HepG2 (cell line): ENCODE results near the gene CAMKK1. TPM values are rescaled to one million over a fixed set of nuclear protein-coding genes. Genes with fewer than 3 reads are reported as not detected.

Experiments
- ELF3 ChIP-seq: IDR thresholded peaks from 2 replicates; pipeline ENCODE4 v1.6.1; 2016; ENCODE audit warnings: missing genetic modification reagents, missing compliant biosample characterization
- HES4 ChIP-seq: sonication (generic); formaldehyde crosslinking; IDR thresholded peaks from 2 replicates; pipeline ENCODE4 v1.9.0; 2021; ENCODE audit warnings: mild to moderate bottlenecking, missing genetic modification reagents, borderline replicate concordance
- IRF2 ChIP-seq: IDR thresholded peaks from 2 replicates; pipeline ENCODE4 v1.6.1; 2018; ENCODE audit warnings: missing genetic modification reagents, missing compliant biosample characterization
- KAT7 ChIP-seq: IDR thresholded peaks from 2 replicates; pipeline ENCODE4 v1.6.1; 2018; ENCODE audit warnings: borderline replicate concordance, missing compliant biosample characterization
- KDM2A ChIP-seq: sonication (generic); formaldehyde crosslinking; IDR thresholded peaks from 2 replicates; pipeline ENCODE4 v1.4.0; 2020; ENCODE audit warnings: low read depth, missing genetic modification reagents, borderline replicate concordance
- KDM3A ChIP-seq: IDR thresholded peaks from 2 replicates; pipeline ENCODE4 v1.6.1; 2018; ENCODE audit warnings: low read depth, missing compliant biosample characterization
- NFYC ChIP-seq: IDR thresholded peaks from 2 replicates; pipeline ENCODE4 v1.6.1; 2016; ENCODE audit warnings: missing genetic modification reagents, missing compliant biosample characterization
- PCBP2 ChIP-seq: fragments of 200-400 bp; formaldehyde crosslinking; optimal IDR thresholded peaks from 2 replicates; pipeline ENCODE3; 2018; ENCODE audit warnings: low read length, low read depth; ENCODE audit not compliant: poor library complexity, severe bottlenecking
- PHF21A ChIP-seq: sonication (generic); formaldehyde crosslinking; IDR thresholded peaks from 2 replicates; pipeline ENCODE4 v1.5.0; 2020; ENCODE audit warnings: mild to moderate bottlenecking, missing genetic modification reagents
- RAD51 ChIP-seq: fragments of 450-650 bp; IDR thresholded peaks from 2 replicates; pipeline ENCODE4 v1.6.1; 2016; ENCODE audit warnings: borderline replicate concordance
- REPIN1 ChIP-seq: sonication (generic); formaldehyde crosslinking; IDR thresholded peaks from 2 replicates; pipeline ENCODE4 v1.8.0; 2022; ENCODE audit warnings: missing genetic modification reagents, low read depth, mild to moderate bottlenecking, borderline replicate concordance
- SMAD3 ChIP-seq: sonication (generic); formaldehyde crosslinking; IDR thresholded peaks from 2 replicates; pipeline ENCODE4 v1.4.0; 2020; ENCODE audit warnings: missing genetic modification reagents
- SP1 ChIP-seq, 2 experiments: fragments of 450-650 bp in 1 of 2; sonication (generic) in 1 of 2; formaldehyde crosslinking in 1 of 2; IDR thresholded peaks; 2 replicates each; pipeline versions ENCODE4 v1.4.0 to v1.6.1; 2016 to 2020; ENCODE audit warnings: missing genetic modification reagents in 1 of 2
- SPEN ChIP-seq: sonication (generic); formaldehyde crosslinking; IDR thresholded peaks from 2 replicates; pipeline ENCODE4 v1.5.1; 2020; ENCODE audit warnings: low read depth, mild to moderate bottlenecking, missing genetic modification reagents
- TARDBP ChIP-seq: sonication (generic); formaldehyde crosslinking; IDR thresholded peaks from 2 replicates; pipeline ENCODE4 v1.8.0; 2022; ENCODE audit warnings: mild to moderate bottlenecking, missing genetic modification reagents
- ZMYM3 ChIP-seq: sonication (generic); formaldehyde crosslinking; IDR thresholded peaks from 2 replicates; pipeline ENCODE4 v1.5.1; 2020; ENCODE audit warnings: mild to moderate bottlenecking, missing genetic modification reagents
- ZMYM4 ChIP-seq: sonication (generic); formaldehyde crosslinking; IDR thresholded peaks from 2 replicates; pipeline ENCODE4 v1.8.1; 2023; ENCODE audit warnings: mild to moderate bottlenecking, missing genetic modification reagents
- ZNF563 ChIP-seq: sonication (generic); formaldehyde crosslinking; IDR thresholded peaks from 2 replicates; pipeline ENCODE4 v1.8.0; 2022; ENCODE audit warnings: mild to moderate bottlenecking, moderate library complexity, missing genetic modification reagents
- ZNF781 ChIP-seq: sonication (generic); formaldehyde crosslinking; IDR thresholded peaks from 2 replicates; pipeline ENCODE4 v1.5.1; 2020; ENCODE audit warnings: borderline replicate concordance, mild to moderate bottlenecking, missing genetic modification reagents; ENCODE audit errors: not compliant biosample characterization
- polyA plus RNA-seq, 8 experiments: library from polyadenylated mRNA; depleted of rRNA in 3 of 8; stranded (reverse) in 7 of 8; unstranded in 1 of 8; fragments of >200 nt; fragmentation: Illumina TruSeq in 4 of 8; extraction: Trizol in 4 of 8; gene quantifications; 2 replicates each; pipeline versions ENCODE4 v1.2.1 to v1.2.3, GENCODE V29; 2011 to 2016; ENCODE audit warnings: low read depth in 4 of 8, missing spikeins in 1 of 8, mixed read lengths in 1 of 8; ENCODE audit not compliant: insufficient read depth in 1 of 8
- total RNA-seq, 5 experiments: library from RNA; depleted of rRNA; stranded (reverse); fragments of >200 nt; fragmentation: Illumina TruSeq; extraction: Trizol; gene quantifications; 2 replicates each; pipeline ENCODE4 v1.2.3, GENCODE V29; 2016; ENCODE audit warnings: low read depth in 1 of 5
- TF ChIP-seq, protein P1 (sequence below): sonication (generic); formaldehyde crosslinking; IDR thresholded peaks from 2 replicates; pipeline ENCODE4 v1.8.0; 2022; ENCODE audit warnings: missing genetic modification reagents, mild to moderate bottlenecking, borderline replicate concordance
- TF ChIP-seq, protein P2 (sequence below): sonication (generic); formaldehyde crosslinking; conservative IDR thresholded peaks from 2 replicates; pipeline ENCODE4 v1.4.0; 2020; ENCODE audit warnings: mild to moderate bottlenecking, missing genetic modification reagents, moderate library complexity
- TF ChIP-seq, protein P3 (sequence below): IDR thresholded peaks from 2 replicates; pipeline ENCODE4 v1.6.1; 2016; ENCODE audit warnings: missing compliant biosample characterization, missing genetic modification reagents, borderline replicate concordance
- TF ChIP-seq, protein P4 (sequence below): sonication (generic); formaldehyde crosslinking; IDR thresholded peaks from 2 replicates; pipeline ENCODE4 v1.5.0; 2020; ENCODE audit warnings: mild to moderate bottlenecking, low read depth, missing genetic modification reagents, borderline replicate concordance

CAMKK1 gene
- total and polyA plus RNA-seq, 2 of the 13 experiments (the other 11 are each of a cell fraction or from before 2014, with no cell fraction given): 1.5 to 1.6 TPM

DNA sequence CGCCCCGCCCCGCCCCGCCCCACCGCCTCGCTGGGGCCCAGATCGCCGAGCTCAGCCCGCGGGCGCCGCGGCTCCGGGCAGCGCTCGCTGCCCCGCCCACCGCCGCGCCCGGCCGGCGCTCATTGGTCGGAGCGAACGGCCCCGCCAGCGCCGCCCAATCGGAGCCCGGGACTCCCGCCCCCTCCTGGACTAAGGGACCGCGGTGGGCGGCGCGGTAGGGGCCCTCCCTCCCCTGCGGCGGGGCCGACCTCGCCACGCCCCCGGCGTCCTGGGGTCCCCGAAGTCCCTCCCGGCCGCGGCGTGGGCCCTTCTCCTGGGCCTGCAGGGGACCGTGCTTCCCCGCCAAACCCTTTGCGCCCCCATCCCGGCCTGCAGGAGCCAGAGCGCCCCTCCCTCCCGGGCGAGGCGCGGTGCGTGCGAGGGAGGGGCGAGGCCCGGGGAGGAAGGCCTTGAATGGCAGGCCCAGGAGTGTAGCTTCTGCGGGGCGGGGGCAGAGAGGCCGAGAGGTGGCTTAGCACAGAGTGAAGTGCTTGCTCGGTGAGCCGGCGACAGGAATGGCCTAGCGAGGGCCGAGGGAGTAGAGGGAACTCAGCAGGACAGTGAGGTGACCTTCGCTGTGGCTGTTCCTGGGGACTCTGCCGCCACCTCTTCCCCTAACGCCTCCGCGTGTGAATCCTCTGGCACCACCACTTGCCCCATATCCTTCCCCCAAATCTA lies at the start of gene CAMKK1 (continued):
- TF ChIP-seq, protein P1, sequence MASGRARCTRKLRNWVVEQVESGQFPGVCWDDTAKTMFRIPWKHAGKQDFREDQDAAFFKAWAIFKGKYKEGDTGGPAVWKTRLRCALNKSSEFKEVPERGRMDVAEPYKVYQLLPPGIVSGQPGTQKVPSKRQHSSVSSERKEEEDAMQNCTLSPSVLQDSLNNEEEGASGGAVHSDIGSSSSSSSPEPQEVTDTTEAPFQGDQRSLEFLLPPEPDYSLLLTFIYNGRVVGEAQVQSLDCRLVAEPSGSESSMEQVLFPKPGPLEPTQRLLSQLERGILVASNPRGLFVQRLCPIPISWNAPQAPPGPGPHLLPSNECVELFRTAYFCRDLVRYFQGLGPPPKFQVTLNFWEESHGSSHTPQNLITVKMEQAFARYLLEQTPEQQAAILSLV: 0 out of 2 replicates have a peak, but pooled peaks have one; percentile 43
- TF ChIP-seq SPEN (CRISPR knock-in tag) (peak; percentile 53), ELF3 (CRISPR knock-in tag) (peak; percentile 38; the same call in 1 of the 2 replicates), RAD51 (no peak), PHF21A (CRISPR knock-in tag) (peak; percentile 63), KAT7 (CRISPR knock-in tag) (0 out of 2 replicates have a peak, but pooled peaks have one; percentile 67), PCBP2 (no peak), ZMYM3 (CRISPR knock-in tag) (peak; percentile 43; the same call in 1 of the 2 replicates), REPIN1 (CRISPR knock-in tag) (peak; percentile 59), IRF2 (0 out of 2 replicates have a peak, but pooled peaks have one; percentile 20), SMAD3 (CRISPR knock-in tag) (peak; percentile 37; the same call in 1 of the 2 replicates), ZNF781 (peak; percentile 43), ZMYM4 (peak; percentile 49), NFYC (CRISPR knock-in tag) (peak; percentile 74), ZNF563 (CRISPR knock-in tag) (peak; percentile 67; the same call in 1 of the 2 replicates), KDM2A (CRISPR knock-in tag) (peak; percentile 55), TARDBP (CRISPR knock-in tag) (peak; percentile 54; the same call in 1 of the 2 replicates), KDM3A (CRISPR knock-in tag) (0 out of 2 replicates have a peak, but pooled peaks have one; percentile 69), SP1 (IDR thresholded peaks at IDR 0.05) (no peak), SP1 (CRISPR knock-in tag; IDR thresholded peaks at IDR 0.05) (peak; percentile 78), HES4 (CRISPR knock-in tag) (peak; percentile 28)
- TF ChIP-seq, protein P2, sequence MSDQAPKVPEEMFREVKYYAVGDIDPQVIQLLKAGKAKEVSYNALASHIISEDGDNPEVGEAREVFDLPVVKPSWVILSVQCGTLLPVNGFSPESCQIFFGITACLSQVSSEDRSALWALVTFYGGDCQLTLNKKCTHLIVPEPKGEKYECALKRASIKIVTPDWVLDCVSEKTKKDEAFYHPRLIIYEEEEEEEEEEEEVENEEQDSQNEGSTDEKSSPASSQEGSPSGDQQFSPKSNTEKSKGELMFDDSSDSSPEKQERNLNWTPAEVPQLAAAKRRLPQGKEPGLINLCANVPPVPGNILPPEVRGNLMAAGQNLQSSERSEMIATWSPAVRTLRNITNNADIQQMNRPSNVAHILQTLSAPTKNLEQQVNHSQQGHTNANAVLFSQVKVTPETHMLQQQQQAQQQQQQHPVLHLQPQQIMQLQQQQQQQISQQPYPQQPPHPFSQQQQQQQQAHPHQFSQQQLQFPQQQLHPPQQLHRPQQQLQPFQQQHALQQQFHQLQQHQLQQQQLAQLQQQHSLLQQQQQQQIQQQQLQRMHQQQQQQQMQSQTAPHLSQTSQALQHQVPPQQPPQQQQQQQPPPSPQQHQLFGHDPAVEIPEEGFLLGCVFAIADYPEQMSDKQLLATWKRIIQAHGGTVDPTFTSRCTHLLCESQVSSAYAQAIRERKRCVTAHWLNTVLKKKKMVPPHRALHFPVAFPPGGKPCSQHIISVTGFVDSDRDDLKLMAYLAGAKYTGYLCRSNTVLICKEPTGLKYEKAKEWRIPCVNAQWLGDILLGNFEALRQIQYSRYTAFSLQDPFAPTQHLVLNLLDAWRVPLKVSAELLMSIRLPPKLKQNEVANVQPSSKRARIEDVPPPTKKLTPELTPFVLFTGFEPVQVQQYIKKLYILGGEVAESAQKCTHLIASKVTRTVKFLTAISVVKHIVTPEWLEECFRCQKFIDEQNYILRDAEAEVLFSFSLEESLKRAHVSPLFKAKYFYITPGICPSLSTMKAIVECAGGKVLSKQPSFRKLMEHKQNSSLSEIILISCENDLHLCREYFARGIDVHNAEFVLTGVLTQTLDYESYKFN: peak; percentile 41; the same call in 1 of the 2 replicates
- TF ChIP-seq, protein P3, sequence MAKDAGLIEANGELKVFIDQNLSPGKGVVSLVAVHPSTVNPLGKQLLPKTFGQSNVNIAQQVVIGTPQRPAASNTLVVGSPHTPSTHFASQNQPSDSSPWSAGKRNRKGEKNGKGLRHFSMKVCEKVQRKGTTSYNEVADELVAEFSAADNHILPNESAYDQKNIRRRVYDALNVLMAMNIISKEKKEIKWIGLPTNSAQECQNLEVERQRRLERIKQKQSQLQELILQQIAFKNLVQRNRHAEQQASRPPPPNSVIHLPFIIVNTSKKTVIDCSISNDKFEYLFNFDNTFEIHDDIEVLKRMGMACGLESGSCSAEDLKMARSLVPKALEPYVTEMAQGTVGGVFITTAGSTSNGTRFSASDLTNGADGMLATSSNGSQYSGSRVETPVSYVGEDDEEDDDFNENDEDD: peak; percentile 33; the same call in 1 of the 2 replicates
- TF ChIP-seq, protein P4, sequence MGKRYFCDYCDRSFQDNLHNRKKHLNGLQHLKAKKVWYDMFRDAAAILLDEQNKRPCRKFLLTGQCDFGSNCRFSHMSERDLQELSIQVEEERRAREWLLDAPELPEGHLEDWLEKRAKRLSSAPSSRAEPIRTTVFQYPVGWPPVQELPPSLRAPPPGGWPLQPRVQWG (CRISPR knock-in tag): no peak
